ENCODE measurements around the gene ACTN1.

ACTN1 gene

GRCh38 chr14:68932231-68932630 is 46.9 kb downstream of the ACTN1 start:
- no peak for DNase-seq

GRCh38 chr14:68931474-68932051 is 47.5 kb downstream of the ACTN1 start:
- DNase-seq = no peak

- DNase-seq = no peak
Observed at GRCh38 chr14:68931063-68931462, 48.0 kb downstream of the ACTN1 start.

GRCh38 chr14:68929623-68930307 is 49.3 kb downstream of the ACTN1 start:
- peak; percentile 77 to 81 for DNase-seq

GRCh38 chr14:68928770-68929550 is 50.1 kb downstream of the ACTN1 start:
- no peak for DNase-seq

GRCh38 chr14:68927956-68928675 is 51.0 kb downstream of the ACTN1 start:
- DNase-seq = no peak

- no peak for DNase-seq
Observed at GRCh38 chr14:68927089-68927488, 52.0 kb downstream of the ACTN1 start.

- no peak for DNase-seq
Observed at GRCh38 chr14:68926236-68926635, 52.9 kb downstream of the ACTN1 start.

GRCh38 chr14:68925373-68925772 is 53.7 kb downstream of the ACTN1 start:
- DNase-seq = no peak

GRCh38 chr14:68924186-68925158 is 54.6 kb downstream of the ACTN1 start:
- no peak for DNase-seq

GRCh38 chr14:68922886-68923285 is 56.2 kb downstream of the ACTN1 start:
- DNase-seq = no peak

GRCh38 chr14:68922201-68922621 is 56.9 kb downstream of the ACTN1 start:
- no peak for DNase-seq

GRCh38 chr14:68921666-68922065 is 57.4 kb downstream of the ACTN1 start:
- no peak for DNase-seq

- DNase-seq = no peak
Observed at GRCh38 chr14:68921049-68921448, 58.1 kb downstream of the ACTN1 start.

- DNase-seq = no peak
Observed at GRCh38 chr14:68919129-68919927, 59.8 kb downstream of the ACTN1 start.

GRCh38 chr14:68918612-68919011 is 60.5 kb downstream of the ACTN1 start:
- no peak for DNase-seq

GRCh38 chr14:68916358-68916941 is 62.7 kb downstream of the ACTN1 start:
- DNase-seq = no peak

- DNase-seq = no peak
Observed at GRCh38 chr14:68913516-68913915, 65.6 kb downstream of the ACTN1 start.

- DNase-seq = peak; percentile 89 to 97
Observed at GRCh38 chr14:68911594-68912227, 67.4 kb downstream of the ACTN1 start.

GRCh38 chr14:68910540-68910939 is 68.6 kb downstream of the ACTN1 start:
- DNase-seq = peak; percentile 71 to 93
